Activated naive CD4-positive, alpha-beta T cell treated with anti-CD3 and anti-CD28 coated beads, Interleukin-2, amount 10 ng/mL, durations not matched to agents 7 days and 5 days (primary cell): ENCODE measurements around the gene CAMSAP1.

Source experiments
- CTCF ChIA-PET: fragments of 350-600 bp; sonication (Branson Sonifier 250); formaldehyde crosslinking; loops from one replicate; lab custom pipeline; 2021; ENCODE audit warnings: antibody characterized with exemption; lab: Charles Lee
- DNase-seq: peaks from one replicate; pipeline ENCODE4 v3.0.0-alpha.2; 2020
- H3K27ac Mint-ChIP-seq: one replicate; pipeline ENCODE4 v1.8.0; 2021; ENCODE audit warnings: mild to moderate bottlenecking, moderate library complexity, mixed read lengths
- H3K27me3 Mint-ChIP-seq: one replicate; pipeline ENCODE4 v1.8.0; 2021; ENCODE audit warnings: mild to moderate bottlenecking, mixed read lengths
- H3K36me3 Mint-ChIP-seq: one replicate; pipeline ENCODE4 v1.8.0; 2021; ENCODE audit warnings: mixed read lengths
- H3K4me1 Mint-ChIP-seq: one replicate; pipeline ENCODE4 v1.8.0; 2021; ENCODE audit warnings: mixed read lengths
- H3K4me3 Mint-ChIP-seq: one replicate; pipeline ENCODE4 v1.8.0; 2021; ENCODE audit warnings: mild to moderate bottlenecking, moderate library complexity, mixed read lengths
- H3K9me3 Mint-ChIP-seq: one replicate; pipeline ENCODE4 v1.8.0; 2021; ENCODE audit warnings: mixed read lengths

Gene CAMSAP1

DNA sequence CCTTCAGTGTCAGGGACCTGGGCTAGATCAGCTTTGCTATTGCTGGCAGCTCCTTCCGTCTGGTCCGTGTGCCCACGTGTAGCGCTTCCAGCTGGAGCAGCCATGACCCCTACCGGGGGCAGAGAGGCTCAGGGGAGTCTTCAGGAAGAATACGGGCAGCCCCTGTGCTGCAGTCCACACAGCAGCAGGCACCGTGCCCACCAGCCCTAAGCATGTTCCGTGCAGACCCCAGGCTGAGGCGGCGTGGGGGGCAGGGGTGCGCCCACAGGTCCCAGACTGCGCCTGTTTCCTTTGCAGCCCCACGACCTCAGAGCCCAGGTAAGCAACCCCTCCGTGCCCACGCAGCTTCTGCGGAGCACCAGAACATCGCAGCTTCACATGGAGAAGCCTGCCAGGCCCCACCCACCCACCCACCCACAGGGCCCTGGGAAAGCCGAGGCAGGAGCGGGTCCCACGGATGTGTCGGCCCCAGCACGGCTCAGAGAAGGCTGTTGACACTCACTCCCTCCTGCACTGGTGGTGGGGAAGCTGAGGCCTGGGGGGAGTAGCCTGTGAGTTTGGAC lies 122.3 kb downstream of the CAMSAP1 start:
- no peak for DNase-seq
- no peaks in the 10 kb centered on the region for H3K36me3 Mint-ChIP-seq
- CTCF ChIA-PET: no interaction called here
- H3K4me3 Mint-ChIP-seq: no peak overlapping the region
- H3K27ac Mint-ChIP-seq: no peak overlapping the region
- no peaks in the 10 kb centered on the region for H3K4me1 Mint-ChIP-seq
- H3K27me3 Mint-ChIP-seq: no peaks in the 10 kb centered on the region
- no peaks in the 10 kb centered on the region for H3K9me3 Mint-ChIP-seq

DNA sequence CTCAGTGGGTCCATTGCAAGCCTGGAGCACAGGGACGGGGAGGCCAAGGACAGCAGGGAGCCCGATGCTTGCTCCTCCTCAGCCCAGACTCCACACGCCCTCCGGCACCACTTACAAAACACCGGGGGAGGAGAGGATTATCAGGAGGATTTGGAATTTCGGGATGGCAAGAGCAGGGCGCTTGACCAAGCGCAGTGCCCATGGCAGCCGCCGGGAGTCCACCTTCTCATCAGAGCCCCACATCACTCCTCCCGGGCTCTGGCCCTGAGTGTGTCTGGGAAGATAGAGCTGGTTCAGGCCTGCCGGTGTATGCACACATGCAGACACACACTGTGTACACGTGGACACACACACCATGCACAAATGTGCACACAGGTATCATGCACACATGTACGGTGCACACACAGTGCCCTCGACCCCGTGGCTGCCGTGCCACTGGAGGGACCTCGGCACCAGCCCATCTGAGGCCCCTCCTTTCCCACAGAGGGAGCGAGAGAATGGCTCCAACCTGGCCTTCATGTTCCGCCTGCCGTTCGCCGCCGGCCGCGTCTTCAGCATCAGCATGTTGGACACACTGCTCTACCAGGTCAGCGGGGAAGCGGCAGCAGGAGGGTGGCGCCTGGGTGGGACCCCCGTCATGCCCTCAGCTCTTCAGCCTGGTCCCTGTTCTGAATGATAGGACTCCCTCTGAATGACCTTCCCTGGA lies 123.7 kb downstream of the CAMSAP1 start:
- Mint-ChIP-seq H3K9me3 (no peaks in the 10 kb centered on the region), H3K27ac (no peak overlapping the region), H3K36me3 (no peaks in the 10 kb centered on the region), H3K4me1 (no peaks in the 10 kb centered on the region), H3K27me3 (no peaks in the 10 kb centered on the region), H3K4me3 (no peak overlapping the region)
- no peak for DNase-seq
- CTCF ChIA-PET: no interaction called here

DNA sequence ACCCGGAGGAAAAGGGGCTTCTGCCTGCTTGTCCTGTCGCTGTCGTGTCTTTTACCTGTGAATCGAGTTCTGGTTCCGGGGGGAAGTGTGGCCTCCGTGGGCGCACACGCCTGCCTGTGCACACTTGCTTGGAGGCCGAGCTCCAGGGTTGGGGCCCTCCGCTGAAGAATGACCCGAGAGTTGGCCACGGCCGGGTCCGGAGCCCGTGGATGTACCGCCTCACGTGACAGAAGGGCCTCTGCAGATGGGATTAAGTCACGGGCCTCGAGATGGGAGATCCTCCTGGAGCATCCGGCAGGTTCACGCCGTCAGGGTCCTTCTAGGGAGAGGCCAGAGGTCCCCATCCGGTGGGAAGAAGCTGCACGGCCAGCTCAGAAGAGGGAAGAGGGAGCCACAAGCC lies 124.4 kb downstream of the CAMSAP1 start:
- Mint-ChIP-seq H3K36me3 (no peaks in the 10 kb centered on the region), H3K9me3 (no peaks in the 10 kb centered on the region), H3K27me3 (no peaks in the 10 kb centered on the region), H3K27ac (no peak overlapping the region), H3K4me1 (no peaks in the 10 kb centered on the region), H3K4me3 (no peak overlapping the region)
- CTCF ChIA-PET: no interaction called here
- no peak for DNase-seq

DNA sequence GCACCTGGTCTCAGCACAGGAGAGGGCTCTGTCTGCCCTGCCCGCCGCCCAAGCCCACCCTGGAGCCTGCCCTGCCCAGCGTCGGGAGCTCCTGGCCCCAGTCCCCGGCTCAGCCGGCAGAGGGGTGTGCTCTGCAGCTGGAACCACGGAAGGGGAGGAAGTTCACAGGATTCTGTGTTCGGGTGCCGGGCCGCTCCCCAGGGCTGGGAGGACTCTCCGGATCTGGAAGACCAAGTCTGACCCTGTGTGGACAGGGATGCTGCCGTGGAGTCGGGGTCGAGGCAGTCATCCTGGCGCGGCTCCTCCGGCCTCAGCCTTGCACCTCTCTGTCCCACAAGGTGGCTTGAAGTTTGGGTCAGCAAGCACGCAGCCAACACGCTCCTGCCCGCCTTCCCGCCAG lies 126.7 kb downstream of the CAMSAP1 start:
- H3K27ac Mint-ChIP-seq: no peak overlapping the region
- CTCF ChIA-PET: no interaction called here
- no peaks in the 10 kb centered on the region for H3K4me1 Mint-ChIP-seq
- no peak overlapping the region for H3K4me3 Mint-ChIP-seq
- H3K27me3 Mint-ChIP-seq: no peaks in the 10 kb centered on the region
- DNase-seq: no peak
- H3K36me3 Mint-ChIP-seq: no peaks in the 10 kb centered on the region
- H3K9me3 Mint-ChIP-seq: no peaks in the 10 kb centered on the region

DNA sequence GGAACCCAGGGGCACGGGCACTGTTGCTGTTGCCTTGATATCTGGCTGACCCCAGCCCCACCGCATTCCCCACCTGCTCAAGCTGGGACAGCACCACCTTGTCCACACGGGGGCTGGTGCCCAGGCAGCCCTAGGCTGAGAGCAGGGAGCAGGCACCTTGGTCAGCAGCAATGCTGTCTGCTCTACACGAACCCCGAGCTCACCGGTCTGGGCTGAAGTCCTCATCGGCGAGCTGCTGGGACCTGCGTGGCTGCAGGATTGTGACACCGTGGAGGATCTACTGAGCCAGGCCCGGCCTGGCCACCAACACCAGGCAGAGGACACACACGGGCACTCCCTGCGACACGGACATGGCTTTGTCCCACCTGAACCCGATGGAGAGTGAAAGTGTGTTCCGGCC lies 127.3 kb downstream of the CAMSAP1 start:
- no peak for DNase-seq
- Mint-ChIP-seq H3K9me3 (no peaks in the 10 kb centered on the region), H3K36me3 (no peaks in the 10 kb centered on the region), H3K4me1 (no peaks in the 10 kb centered on the region), H3K27ac (no peak overlapping the region), H3K4me3 (no peak overlapping the region), H3K27me3 (no peaks in the 10 kb centered on the region)
- CTCF ChIA-PET: no interaction called here

DNA sequence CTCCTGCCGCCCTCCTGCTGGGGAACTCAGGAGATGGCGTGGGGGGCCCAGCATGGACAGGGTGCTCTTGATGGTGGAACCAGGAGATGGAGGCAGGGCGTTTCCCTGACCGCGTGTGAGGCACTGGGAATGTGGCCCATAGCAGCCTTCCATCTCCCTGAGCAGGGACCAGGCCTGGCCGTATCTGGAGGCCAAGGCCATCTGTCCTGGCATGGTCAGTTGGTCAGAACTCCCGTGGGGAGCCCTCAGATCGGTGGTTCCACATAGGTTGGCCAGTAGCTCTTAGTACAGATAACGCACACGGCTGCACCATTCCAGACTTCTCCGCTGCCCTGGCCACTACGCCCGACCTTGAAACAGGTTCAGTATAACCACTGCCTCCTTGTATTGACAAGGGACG lies 127.8 kb downstream of the CAMSAP1 start:
- CTCF ChIA-PET: no interaction called here
- no peak overlapping the region for H3K27ac Mint-ChIP-seq

DNA sequence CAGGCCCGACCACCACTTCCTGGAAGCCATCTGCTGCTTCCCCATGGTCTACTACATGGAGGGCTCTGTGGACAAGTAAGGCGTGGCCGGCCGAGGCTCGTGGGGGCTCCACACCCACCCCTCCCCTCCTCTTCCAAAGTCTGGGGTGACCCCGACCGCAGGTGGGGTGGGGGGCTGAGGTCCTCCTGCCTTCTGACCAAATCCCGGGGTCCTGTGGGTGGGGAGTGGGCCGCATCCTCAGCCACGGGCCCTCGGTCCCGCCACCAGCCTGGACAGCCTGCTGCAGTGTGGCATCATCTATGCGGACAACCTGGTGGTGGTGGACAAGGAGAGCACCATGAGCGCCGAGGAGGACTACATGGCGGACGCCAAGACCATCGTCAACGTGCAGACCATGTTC lies 128.9 kb downstream of the CAMSAP1 start:
- H3K9me3 Mint-ChIP-seq: no peaks in the 10 kb centered on the region
- no peak for DNase-seq
- H3K4me1 Mint-ChIP-seq: no peaks in the 10 kb centered on the region
- H3K4me3 Mint-ChIP-seq: no peak overlapping the region
- no peaks in the 10 kb centered on the region for H3K27me3 Mint-ChIP-seq
- CTCF ChIA-PET: no interaction called here
- H3K36me3 Mint-ChIP-seq: no peaks in the 10 kb centered on the region
- H3K27ac Mint-ChIP-seq: no peak overlapping the region

More for the DNA sequence above, 127.8 kb downstream of the CAMSAP1 start:
- no peak for DNase-seq
- no peaks in the 10 kb centered on the region for H3K9me3 Mint-ChIP-seq
- no peaks in the 10 kb centered on the region for H3K36me3 Mint-ChIP-seq
- H3K4me3 Mint-ChIP-seq: no peak overlapping the region
- no peaks in the 10 kb centered on the region for H3K4me1 Mint-ChIP-seq
- H3K27me3 Mint-ChIP-seq: no peaks in the 10 kb centered on the region

DNA sequence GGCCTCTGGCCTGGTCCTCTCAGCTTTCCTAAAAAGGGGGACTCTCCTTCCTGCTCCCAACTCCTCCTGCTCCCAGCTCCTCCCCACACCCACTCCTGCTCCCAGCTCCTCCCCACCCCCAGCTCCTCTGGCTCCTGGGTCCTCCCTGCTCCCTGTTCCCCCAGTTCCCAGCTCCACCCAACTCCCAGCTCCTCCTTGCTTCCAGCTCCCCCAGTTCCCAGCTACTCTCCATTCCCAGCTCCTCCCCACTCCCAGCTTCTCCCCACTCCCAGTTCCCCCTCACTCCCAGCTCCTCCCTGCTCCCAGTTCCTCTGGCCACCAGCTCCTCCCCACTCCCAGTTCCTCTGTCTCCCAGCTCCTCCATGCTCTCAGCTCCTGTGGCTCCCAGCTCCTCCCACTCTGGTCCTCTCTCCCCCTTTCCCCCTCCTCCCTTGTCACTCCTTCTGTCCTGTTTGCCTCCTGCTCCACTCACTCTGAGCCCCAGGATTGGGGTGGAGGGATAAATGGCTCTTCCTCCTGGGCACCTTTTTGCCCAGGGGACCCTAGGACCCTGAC lies 129.6 kb downstream of the CAMSAP1 start:
- Mint-ChIP-seq H3K4me1 (no peaks in the 10 kb centered on the region), H3K36me3 (no peaks in the 10 kb centered on the region), H3K27me3 (no peaks in the 10 kb centered on the region), H3K27ac (no peak overlapping the region), H3K4me3 (no peak overlapping the region), H3K9me3 (no peaks in the 10 kb centered on the region)
- CTCF ChIA-PET: no interaction called here
- DNase-seq: no peak

DNA sequence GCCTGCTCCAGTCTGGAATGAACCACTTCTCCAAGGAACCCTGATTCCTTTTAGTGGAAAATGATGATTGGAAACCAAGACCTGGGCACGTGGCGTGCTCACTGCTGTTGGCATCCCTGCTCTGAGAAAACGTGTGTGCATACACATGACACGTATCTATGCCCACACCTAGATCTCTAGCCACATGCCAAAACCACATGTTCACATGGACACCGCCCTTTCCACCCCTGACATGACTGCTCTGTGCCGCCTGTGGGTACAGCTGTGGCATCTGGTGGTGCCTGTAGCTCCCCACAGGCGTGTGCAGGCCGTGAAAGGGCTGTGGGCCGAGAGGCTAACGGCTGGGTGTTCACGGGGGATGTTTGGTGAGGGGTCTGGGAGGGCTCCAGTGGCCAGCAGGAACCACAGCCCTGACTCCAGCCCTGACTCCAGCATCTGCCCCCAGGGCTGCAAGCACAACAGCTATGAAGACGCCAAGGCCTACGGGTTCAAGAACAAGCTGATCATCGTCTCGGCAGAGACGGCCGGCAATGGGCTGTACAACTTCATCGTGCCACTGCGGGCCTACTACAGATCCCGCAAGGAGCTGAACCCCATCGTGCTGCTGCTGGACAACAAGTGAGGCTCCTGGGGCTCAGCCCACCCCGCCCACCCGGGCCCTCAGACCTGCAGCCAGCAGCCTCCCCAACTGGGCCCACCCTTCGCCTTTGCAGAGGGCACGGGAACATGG lies 130.3 kb downstream of the CAMSAP1 start:
- Mint-ChIP-seq H3K9me3 (no peaks in the 10 kb centered on the region), H3K4me1 (no peaks in the 10 kb centered on the region), H3K4me3 (no peak overlapping the region), H3K27me3 (no peaks in the 10 kb centered on the region), H3K36me3 (no peaks in the 10 kb centered on the region), H3K27ac (no peak overlapping the region)
- no peak for DNase-seq
- CTCF ChIA-PET: no interaction called here

DNA sequence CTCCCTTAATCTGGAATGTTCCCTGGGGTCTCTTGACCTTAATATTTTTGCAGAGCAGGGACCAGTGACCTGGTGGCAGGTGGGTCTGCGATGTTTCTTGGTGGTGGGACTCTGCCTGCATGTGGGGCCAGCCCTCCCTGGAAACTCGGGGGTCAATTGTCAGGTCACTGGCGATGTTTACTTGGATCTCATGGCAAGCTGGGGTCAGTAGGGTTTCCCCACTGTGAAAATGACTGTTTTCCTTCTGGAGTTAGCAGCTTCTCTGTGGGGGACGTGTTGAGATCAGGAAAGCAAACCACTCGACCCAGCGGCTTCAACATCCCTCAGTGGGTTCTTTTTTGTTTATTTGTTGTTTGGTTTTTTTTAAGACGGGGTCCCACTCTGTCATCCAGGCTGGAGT lies 131.4 kb downstream of the CAMSAP1 start:
- Mint-ChIP-seq H3K27ac (no peak overlapping the region), H3K36me3 (no peaks in the 10 kb centered on the region), H3K9me3 (no peaks in the 10 kb centered on the region), H3K4me3 (no peak overlapping the region), H3K27me3 (no peaks in the 10 kb centered on the region), H3K4me1 (no peaks in the 10 kb centered on the region)
- no peak for DNase-seq
- CTCF ChIA-PET: no interaction called here

DNA sequence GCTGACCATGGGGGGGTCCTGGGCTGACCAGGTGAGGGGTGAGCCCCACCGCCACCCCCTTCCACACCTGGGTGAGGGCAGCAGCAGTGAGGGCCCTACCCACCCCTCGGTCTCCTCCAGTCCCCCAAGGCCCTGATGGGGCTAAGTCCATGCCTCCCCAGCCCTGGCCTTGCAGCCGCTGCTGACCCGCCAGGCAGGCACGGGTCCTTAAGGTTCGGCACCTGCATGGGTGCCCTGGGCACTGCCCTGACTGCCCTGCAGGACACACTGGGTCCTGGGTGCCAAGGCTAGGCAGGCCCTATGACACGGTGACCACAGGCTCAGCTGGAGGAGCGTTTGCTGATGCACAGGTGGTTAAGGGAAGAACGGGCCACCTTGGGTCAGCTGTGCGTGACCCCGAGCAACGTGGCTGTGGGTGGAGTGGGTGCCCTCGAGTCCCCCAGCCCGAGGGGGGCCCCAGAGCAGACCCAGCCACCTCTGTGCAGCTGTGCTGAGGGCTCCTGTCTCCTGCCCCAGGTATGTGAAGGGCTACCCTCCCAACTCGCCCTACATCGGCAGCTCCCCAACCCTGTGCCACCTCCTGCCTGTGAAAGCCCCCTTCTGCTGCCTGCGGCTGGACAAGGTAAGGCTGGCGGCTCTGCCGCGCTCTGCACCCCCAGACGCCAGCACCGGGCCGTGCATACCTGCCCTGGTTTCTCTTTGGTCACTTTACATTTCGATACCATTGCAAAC lies 132.4 kb downstream of the CAMSAP1 start:
- no peak for DNase-seq
- Mint-ChIP-seq H3K4me3 (no peak overlapping the region), H3K36me3 (no peaks in the 10 kb centered on the region), H3K4me1 (no peaks in the 10 kb centered on the region), H3K9me3 (no peaks in the 10 kb centered on the region), H3K27ac (no peak overlapping the region), H3K27me3 (no peaks in the 10 kb centered on the region)
- CTCF ChIA-PET: no interaction called here

DNA sequence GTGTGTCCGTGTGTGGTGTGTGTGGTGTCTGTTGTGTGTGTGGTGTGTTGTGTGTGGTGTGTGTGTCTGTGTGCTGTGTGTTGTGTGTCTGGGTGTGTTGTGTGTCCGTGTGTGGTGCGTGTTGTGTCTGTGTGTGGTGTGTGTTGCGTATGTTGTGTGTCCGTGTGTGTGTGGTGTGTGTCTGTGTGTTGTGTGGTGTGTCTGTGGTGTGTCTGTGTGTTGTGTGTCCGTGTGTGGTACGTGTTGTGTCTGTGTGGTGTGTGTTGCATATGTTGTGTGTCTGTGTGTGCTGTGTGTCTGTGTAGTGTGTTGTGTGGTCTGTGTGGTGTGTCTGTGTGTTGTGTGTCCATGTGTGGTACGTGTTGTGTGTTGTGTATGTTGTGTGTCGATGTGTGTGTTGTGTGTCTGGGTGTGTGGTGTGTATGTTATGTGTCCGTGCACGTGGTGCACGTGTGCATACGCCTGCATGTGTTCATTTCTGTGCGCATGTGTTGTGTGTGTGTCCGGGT lies 133.1 kb downstream of the CAMSAP1 start:
- DNase-seq: no peak
- H3K4me1 Mint-ChIP-seq: no peaks in the 10 kb centered on the region
- H3K36me3 Mint-ChIP-seq: no peaks in the 10 kb centered on the region
- no peak overlapping the region for H3K27ac Mint-ChIP-seq
- H3K27me3 Mint-ChIP-seq: no peaks in the 10 kb centered on the region
- CTCF ChIA-PET: no interaction called here
- H3K9me3 Mint-ChIP-seq: no peaks in the 10 kb centered on the region
- H3K4me3 Mint-ChIP-seq: no peak overlapping the region

DNA sequence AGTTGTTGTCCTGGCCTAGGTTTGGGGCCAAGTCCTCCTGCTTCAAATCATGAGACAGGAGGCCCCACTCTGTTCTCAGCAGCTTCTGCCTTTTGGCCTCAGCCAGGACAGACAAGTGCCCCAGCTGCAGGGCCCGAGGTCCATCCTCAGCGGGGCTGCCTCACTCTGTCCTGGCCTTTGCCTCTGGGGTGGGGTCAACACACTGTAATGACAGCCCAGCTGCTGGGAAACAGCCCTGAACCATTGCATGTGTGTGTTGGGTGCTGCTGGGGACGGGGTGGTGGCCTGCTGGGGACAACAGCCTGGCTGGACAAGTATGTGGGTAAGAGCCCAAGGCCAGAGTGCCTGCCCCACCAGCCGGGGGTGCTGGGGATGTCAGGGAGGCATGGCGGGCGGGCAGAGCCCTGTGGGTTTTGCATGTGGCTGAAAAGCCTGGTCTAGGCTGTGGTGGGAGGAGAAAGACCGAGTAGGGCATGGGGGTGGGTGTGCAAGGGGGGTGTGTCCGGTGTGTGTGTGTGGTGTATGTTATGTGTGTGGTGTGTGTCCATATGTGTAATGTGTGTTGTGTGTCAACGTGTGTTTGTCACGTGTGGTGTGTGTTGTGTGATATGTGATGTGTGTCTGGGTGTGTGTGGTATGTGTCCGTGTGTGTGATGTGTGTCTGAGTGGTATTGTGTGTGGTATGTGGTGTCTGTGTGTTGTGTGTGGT lies 133.7 kb downstream of the CAMSAP1 start:
- H3K27me3 Mint-ChIP-seq: no peaks in the 10 kb centered on the region
- no peak overlapping the region for H3K27ac Mint-ChIP-seq
- DNase-seq: no peak
- H3K4me3 Mint-ChIP-seq: no peak overlapping the region
- H3K9me3 Mint-ChIP-seq: peaks cover 4% of the 10 kb centered on the region
- H3K4me1 Mint-ChIP-seq: no peaks in the 10 kb centered on the region
- no peaks in the 10 kb centered on the region for H3K36me3 Mint-ChIP-seq
- CTCF ChIA-PET: no interaction called here
